Urothelium cell line (cell line): ENCODE data around the gene HDAC3.

ENCODE experiments used
- DNase-seq: peaks from one replicate; pipeline ENCODE4 v3.0.0; 2011; ENCODE audit warnings: low spot score, mixed read lengths
- FAIRE-seq: peaks from 2 replicates; lab custom pipeline; 2011; peaks lifted over from hg19 to GRCh38; lab: Jason Lieb, UNC

The HDAC3 gene

GRCh38 chr5:141605523-141606277 lies 30.9 kb downstream of the HDAC3 start:
- DNase-seq (no peak), FAIRE-seq (no peak)

DNA sequence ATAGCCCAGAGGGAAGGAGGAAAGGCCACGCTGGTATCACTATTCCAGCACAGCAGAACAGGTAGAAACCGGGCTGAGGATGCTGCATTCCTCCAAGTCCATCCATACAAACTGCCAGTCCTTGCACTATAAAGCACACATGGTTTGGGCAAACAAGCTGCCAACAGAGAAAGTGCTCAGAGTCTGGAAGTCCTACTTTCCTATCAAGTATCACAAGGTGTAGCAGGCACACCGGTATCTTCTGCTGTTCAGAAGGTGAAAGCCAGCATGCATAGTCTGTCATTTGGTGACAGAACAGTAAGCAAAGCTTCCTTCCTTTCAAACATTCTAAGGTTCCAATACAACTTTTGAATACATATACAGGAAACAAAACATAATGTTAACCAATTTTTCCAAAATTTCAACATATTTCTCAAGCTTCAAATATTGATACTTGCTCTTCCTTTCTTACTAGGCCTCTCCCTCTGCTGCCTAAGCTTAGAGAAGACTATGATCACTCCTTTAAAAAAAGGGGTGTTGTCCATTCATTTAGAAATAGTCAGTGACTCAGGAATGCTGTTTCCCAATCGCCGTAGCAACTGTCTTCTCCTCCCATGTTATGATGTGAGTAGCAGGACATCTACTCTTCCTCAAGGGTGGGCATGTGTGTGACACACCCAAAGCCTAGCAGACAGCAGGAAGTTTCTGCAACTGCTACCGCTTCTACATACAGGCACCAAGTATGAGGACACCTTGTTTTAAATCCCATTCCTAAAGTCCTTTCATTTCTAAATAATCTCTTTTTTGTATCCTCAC lies 32.5 kb downstream of the HDAC3 start:
- peak; percentile 36 for DNase-seq
- no peak for FAIRE-seq

DNA sequence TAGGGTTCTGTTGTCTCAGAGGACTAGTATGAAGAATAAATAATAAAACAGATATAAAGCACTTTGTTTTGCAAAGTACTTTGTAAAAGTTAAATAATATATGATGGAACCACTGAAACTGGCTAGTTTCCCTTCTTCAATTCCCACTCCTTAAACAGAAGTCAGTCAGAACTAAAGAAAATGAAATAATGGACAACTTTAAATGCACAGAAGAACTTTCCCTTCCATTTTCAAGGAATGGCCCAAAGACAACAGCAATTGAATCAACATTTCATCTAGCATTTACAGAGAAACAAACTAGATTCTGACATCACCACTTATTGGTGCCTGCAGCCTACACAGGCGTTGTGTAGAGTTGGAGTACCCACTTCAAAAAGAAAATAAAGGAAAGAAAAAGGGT lies 34.0 kb downstream of the HDAC3 start:
- DNase-seq (no peak), FAIRE-seq (no peak)

DNA sequence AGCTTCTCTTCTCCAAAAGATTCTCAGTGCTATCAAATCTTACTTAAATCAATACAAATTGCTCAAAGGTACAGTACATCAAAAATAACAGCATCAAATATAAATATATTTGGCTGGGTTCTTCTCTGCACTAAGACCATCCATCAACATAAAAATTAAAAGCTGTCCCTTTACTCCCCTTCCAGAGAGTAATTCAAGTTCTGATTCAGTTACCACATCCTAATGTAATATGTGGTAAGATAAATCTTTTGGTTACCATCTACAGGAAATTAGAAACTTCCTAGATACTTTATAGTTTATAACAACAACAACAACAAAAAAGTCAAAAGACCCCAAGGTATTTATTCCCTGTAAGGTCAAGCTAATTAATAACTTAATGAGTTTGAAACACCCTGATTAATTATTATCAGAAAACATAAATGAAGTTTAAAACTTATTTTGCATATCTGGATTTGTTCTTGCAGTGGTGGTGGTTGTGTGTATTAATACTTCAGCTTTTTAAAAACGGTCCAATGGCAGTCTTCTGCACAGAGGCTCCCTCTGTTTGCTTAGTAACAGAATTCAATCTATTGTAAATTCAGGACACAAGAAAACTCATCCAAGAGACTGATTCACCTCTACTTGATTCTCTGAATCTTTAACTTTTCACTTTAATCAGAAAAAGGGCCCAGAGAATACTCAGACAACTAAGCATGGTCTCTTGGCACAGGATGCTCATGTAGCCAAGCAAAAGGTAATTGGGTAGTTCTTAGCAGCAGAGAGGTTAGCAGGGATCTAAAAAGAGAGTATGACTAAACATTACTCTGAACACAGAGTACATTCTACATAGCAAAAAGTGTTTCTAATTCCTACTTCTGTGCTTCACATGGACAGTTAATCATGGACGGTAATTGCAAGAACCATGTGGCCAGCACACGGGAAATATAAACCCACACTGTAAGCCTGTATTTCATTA lies 38.0 kb downstream of the HDAC3 start:
- DNase-seq (no peak), FAIRE-seq (no peak)

DNA sequence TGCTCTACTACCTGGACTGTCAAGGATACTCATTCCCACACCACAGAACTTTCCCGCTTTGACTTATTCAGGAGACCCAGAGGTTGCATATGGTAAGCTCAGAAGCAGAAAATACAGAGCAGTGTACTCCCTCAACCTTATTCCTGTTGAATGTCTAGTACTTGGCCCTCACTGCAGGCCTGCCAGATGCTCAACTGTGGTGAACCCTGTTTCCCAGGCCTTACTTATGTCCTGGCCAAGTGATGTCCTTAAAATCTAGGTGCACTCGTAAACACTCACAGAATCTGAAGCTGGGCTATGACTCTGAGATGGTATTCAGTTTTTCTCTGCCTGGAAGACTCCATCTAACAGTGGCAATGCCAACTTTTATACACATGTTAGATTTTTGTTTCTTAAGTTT lies 38.8 kb downstream of the HDAC3 start:
- FAIRE-seq (no peak), DNase-seq (no peak)

DNA sequence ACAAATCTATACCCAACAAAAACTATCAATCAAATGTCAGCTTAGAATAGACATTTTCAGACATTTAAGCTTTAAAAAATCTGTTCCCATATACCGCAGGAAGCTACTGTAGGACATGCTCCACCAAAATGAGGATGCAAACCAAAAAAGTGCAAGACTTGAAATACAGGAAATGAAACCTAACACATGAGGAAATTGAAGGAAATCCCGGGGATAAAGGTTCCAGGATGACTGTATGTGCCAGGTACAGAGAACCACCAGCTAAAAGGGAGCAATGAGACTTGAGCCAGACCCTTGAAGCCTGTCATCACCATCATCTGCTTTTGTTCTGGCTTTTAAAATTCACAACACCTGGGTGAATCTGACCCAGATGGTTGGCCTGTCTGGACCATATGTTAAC lies 39.3 kb downstream of the HDAC3 start:
- no peak for FAIRE-seq
- DNase-seq = no peak

DNA sequence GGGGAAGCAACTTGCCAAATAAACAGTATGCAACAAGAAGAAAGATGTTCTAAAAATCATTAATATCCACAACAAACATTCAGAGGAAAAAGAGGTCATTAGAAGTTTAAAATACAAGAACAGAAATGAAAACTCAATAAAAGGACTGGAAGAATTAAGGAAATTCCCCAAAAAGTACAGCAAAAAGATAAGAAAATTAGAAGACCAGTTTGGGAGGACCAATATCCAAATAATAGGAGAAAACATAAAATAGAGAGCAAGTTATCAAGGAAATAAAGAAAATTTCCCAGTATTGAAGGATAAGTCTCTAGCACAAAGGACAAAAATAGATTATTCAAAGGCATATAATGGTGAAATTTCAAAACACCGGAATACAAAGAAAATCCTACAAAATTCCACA lies 39.8 kb downstream of the HDAC3 start:
- no peak for FAIRE-seq
- DNase-seq = no peak

DNA sequence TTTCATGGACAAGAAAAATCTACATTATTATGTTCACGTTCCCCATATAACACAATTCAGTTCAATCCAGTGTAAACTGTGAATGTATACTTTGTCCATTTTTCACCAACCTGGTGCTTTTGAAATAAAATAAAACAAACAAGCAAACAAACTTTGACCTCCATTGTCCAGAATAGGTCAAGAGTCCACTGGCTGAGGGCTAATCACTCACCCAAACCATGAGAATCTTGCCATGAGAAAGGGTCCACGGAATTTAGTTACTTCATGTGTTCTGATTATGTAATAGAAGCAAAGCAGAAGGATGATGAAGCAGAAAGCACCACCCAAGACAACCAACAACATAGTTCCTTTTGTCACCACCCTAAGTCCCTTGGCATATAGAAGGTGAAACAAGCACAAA lies 46.5 kb downstream of the HDAC3 start:
- DNase-seq = no peak

GRCh38 chr5:141586246-141586645 lies 50.4 kb downstream of the HDAC3 start:
- no peak for FAIRE-seq
- DNase-seq = no peak

More for the DNA sequence above, 46.5 kb downstream of the HDAC3 start:
- FAIRE-seq = no peak

DNA sequence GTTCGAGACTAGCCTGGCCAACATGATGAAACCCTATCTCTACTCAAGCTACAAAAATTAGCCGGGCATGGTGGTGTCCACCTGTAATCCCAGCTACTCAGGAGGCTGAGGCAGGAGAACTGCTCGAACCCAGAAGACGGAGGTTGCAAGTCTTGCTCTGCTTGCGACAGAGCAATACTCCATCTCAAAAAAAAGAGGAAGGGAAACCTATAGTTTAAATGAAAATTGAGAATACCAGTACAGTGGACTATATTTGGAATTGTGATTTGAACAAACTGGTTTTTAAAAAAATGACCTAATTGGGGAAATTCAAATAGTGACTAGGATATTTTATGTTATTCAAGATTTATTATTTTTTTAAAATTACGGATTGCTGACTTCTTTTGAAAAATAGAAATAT lies 51.1 kb downstream of the HDAC3 start:
- DNase-seq (no peak), FAIRE-seq (no peak)

DNA sequence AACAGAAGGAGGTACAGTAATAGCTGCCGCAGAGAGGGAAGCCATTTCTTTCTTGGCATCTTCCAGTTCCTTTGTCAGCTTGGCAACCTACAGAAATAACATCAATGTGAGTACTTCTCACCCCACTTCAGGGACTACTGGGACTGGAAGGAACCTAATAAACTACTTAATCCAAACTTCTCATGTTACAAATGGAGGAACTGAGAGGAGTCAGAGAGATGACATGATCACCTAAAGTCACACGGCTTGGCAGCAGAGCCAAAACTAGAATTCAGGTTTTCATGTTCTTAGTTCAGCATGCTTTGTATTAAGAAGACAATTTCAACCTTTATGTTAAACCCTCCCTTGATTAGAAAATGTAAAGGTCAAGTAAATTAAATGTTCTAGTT lies 62.5 kb downstream of the HDAC3 start:
- DNase-seq = no peak
- FAIRE-seq = no peak

DNA sequence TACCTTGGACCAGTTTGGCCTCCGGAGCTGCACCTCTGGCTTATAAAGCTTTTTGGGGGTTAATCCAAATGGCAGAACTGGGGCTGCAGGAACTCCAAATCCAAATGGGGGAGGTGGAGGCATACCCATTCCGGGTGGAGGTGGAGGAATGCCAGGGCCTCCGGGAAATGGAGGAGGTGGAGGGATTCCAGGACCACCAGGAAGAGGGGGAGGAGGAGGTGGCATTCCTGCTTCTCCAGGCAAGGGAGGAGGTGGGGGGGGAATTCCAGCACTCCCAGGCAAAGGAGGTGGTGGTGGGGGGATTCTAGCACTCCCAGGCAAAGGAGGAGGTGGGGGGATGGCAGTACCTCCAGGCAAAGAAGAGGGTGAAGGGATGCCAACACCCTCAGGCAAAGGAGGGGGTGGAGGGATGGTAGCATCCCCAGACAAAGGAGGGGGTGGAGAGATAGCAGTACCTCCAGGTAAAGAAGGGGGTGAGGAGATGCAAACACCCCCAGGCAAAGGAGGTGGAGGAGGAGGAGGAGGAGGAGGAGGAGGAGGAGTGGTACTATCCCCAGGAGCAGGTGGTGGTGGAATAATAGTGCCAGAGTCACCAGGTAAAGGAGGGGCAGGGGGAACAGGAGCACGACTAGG lies 63.0 kb downstream of the HDAC3 start:
- DNase-seq (no peak), FAIRE-seq (no peak)
